GM12874 (cell line): ENCODE data around the gene CLDN10.

Experiments
- CTCF ChIP-seq: IDR thresholded peaks from 2 replicates; pipeline ENCODE4 v1.5.1; 2011; ENCODE audit warnings: low read depth, mild to moderate bottlenecking, control low read depth, low read length, moderate library complexity; ENCODE audit not compliant: insufficient read depth

The CLDN10 gene

DNA sequence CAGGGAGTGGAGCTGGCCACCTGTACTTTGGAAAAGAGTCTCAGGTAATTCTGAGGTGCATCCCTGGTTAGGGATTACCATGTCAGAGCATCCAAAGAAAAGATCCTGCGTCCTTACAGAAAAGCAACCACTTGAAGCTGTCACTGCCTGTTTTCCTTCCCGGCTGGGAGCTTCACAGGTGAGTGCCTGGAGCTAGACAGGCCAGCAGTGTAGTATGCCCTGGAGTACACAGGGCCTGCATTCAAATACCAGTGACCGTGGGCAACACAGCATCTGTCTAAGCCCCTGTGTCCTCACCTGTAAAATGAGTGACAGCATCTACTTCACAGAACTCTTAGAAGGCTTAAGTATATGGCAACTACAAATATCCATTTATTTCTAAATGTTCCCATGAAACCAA is 63.0 kb downstream of the CLDN10 start:
- no peak for TF ChIP-seq CTCF

DNA sequence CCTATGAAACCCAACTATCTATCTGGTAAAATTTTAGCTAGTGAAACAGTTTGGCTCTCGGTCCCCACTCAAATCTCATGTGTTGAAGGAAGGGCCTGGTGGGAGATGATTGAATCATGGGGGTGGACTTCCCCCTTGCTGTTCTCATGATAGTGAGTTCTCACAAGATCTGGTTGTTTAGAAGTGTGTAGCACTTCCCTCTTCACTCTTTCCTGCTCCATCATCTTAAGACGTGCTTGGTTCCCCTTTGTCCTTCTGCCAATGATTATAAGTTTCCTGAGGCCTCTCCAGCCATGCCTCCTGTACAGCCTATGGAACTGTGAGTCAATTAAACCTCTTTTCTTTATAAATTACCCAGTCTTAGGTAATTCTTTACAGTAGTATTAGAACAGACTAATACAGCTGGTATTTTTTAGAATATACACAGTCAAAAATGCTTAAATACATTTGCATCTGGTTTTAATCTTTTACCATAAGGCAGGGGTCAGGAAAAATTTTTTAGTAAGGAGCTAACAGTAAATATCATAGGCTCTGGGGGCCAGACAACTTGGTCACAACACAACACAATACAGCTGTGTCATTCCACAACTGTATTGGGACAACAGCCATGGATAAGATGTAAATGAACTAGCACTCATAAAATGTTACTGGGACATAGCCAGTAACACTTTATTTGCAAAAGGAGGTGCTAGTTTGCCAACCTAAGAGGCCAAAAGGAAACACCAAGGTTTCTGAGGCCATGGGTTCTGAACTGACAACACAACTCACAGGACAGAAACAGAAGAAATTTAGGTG is 67.7 kb downstream of the CLDN10 start:
- no peak for TF ChIP-seq CTCF

DNA sequence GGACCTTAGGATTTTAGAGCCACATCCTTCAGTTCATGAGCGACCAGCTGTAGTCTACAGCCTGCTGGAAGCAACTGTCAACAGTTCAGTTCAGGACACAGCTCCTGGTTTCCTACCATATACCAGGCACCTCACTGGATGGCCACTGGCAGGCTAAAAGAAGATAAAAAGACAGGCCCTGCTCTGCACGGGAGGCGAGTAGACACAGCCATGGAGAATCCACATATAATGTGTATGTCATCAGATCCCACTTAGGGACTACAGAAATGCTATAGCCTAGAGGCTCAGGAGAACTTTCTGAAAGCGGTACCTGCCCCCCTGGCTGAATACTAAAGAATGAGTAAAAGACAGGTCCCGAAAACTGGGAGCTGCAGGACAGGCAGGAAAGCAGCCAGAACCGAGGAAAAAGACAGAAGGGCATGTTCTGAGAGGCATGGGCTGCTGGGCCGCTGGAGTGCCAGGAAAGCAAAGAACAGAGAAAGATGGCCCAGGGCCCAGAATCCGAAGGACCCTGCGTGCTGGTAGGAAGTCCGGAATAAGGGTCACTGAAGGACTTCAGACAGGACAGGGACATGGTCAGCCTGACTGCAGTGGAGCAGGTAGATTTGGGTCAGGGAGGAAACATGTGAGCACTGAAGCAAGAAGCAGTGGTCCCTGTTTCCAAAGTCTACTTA is 68.4 kb downstream of the CLDN10 start:
- TF ChIP-seq CTCF = no peak

DNA sequence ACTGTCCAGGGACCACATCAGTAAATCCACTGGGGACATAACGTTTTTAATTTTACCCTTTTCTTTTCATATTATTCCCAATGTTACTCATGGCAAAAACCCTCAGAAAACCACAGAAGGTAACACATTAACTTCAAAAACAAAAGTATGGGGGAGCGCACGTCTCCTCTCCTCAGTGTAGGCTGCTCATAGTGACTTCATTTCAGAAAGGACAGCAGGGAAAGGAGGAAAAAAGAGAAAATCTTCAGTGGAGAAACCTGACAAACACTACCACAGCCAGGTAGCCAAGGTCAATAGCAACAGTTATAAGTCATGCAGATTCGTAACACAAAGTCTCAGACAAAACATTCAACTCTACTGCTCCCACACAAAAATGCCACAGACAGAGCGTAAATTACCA is 70.6 kb downstream of the CLDN10 start:
- no peak for TF ChIP-seq CTCF

DNA sequence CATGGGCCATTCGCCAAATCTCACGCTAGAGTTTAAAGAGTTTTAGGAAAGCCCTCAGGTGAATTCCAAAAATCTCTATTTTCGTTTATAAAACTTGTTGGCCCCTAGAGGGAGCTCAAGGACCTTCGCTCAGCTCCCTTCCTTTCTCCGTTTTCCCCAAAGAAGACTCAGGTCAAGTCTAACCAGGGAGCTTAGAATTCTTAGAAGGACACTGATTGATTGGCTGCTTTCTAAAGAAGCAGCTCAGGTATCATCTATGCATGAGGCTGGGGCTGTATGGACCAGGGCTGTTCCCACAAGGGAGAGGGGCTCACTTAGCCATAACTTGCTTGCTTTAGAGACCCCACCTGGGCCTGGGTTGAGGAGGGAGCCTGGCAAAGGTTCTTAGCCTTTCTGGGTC is 71.5 kb downstream of the CLDN10 start:
- TF ChIP-seq CTCF = peak; percentile 56

DNA sequence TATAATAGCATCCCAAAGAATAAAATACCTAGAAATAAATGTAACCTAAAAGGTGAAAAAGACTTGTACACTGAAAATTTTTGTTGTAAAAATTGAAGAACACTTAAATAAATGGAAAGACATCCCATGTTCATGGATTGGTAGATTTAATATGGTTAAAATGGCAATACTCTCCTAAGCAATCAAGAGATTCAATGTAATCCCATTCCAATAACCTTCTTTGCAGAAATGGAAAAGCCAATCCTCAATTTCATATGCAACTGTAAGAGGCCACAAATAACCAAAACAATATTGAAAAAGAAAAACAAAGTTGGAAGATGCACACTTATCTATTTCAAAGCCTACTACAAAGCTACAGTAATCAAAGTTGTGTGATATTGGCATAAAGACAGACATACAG is 74.2 kb downstream of the CLDN10 start:
- no peak for TF ChIP-seq CTCF

- no peak for TF ChIP-seq CTCF
These were observed 75.1 kb downstream of the CLDN10 start for GRCh38 chr13:95627590-95627989.
